ENCODE results near the gene PRELID3B.

DNA sequence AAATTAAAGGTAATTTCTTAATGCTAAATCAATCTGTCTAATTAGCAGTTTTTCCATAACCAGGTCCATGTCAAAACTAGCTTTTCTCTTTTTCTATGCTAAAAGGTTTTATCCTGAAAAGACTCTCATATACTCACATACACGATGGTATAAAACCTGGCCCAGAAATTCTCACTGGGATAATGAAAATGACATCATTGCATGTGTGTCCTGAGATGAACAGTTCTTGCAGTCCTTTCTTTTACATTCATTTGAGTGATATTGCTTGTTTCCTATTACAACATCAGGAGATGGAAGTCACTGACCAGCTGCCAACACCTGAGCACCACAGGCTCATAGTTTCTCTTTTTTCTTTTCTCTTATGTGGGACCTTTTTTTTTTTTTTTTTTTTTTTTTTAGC is 7.9 kb upstream of the PRELID3B start:
- TF ChIP-seq EZH2phosphoT487 (IDR thresholded peaks at IDR 0.05; ENCODE audit: insufficient read depth, low read depth) (no peak), EZH2 (IDR thresholded peaks at IDR 0.05; ENCODE audit: insufficient read depth, poor library complexity, severe bottlenecking) (no peak)

Data from GM23248 (cell line).